ENCODE measurements around the gene FFAR3.

The FFAR3 gene

GRCh38 chr19:35341006-35341405 lies 17.3 kb upstream of the FFAR3 start:
- Mint-ChIP-seq H3K4me3 (no peak overlapping the region), H3K27ac (no peak overlapping the region), H3K27me3 (peaks cover 6% of the 10 kb centered on the region), H3K4me1 (ENCODE audit: low read depth) (peaks cover 18% of the 10 kb centered on the region), H3K9me3 (no peaks in the 10 kb centered on the region), H3K36me3 (ENCODE audit: low read depth) (no peaks in the 10 kb centered on the region)

- Mint-ChIP-seq H3K27ac (no peak overlapping the region), H3K4me3 (no peak overlapping the region), H3K27me3 (peaks cover 6% of the 10 kb centered on the region), H3K4me1 (ENCODE audit: low read depth) (peaks cover 19% of the 10 kb centered on the region), H3K9me3 (no peaks in the 10 kb centered on the region), H3K36me3 (ENCODE audit: low read depth) (no peaks in the 10 kb centered on the region)
Measured at GRCh38 chr19:35341565-35342225, 16.6 kb upstream of the FFAR3 start.

GRCh38 chr19:35342430-35342829 lies 15.8 kb upstream of the FFAR3 start:
- Mint-ChIP-seq H3K36me3 (ENCODE audit: low read depth) (no peaks in the 10 kb centered on the region), H3K27ac (no peak overlapping the region), H3K27me3 (peaks cover 6% of the 10 kb centered on the region)

GRCh38 chr19:35344511-35345031 lies 13.7 kb upstream of the FFAR3 start:
- Mint-ChIP-seq H3K27ac (no peak overlapping the region), H3K4me3 (no peak overlapping the region), H3K9me3 (no peaks in the 10 kb centered on the region), H3K36me3 (ENCODE audit: low read depth) (no peaks in the 10 kb centered on the region), H3K4me1 (ENCODE audit: low read depth) (peaks cover 41% of the 10 kb centered on the region), H3K27me3 (peaks cover 6% of the 10 kb centered on the region)

More at GRCh38 chr19:35342430-35342829, 15.8 kb upstream of the FFAR3 start:
- H3K9me3 Mint-ChIP-seq = no peaks in the 10 kb centered on the region
- H3K4me1 Mint-ChIP-seq (ENCODE audit: low read depth) = peaks cover 23% of the 10 kb centered on the region
- H3K4me3 Mint-ChIP-seq = no peak overlapping the region

GRCh38 chr19:35345671-35346111 lies 12.6 kb upstream of the FFAR3 start:
- H3K4me3 Mint-ChIP-seq = no peak overlapping the region
- H3K36me3 Mint-ChIP-seq (ENCODE audit: low read depth) = no peaks in the 10 kb centered on the region
- H3K9me3 Mint-ChIP-seq = no peaks in the 10 kb centered on the region
- peaks cover 44% of the 10 kb centered on the region for H3K4me1 Mint-ChIP-seq (ENCODE audit: low read depth)
- H3K27me3 Mint-ChIP-seq = peaks cover 6% of the 10 kb centered on the region
- peak overlapping the region; percentile 98 for H3K27ac Mint-ChIP-seq

GRCh38 chr19:35346193-35347052 lies 11.8 kb upstream of the FFAR3 start:
- peaks cover 44% of the 10 kb centered on the region for H3K4me1 Mint-ChIP-seq (ENCODE audit: low read depth)
- no peaks in the 10 kb centered on the region for H3K36me3 Mint-ChIP-seq (ENCODE audit: low read depth)
- no peaks in the 10 kb centered on the region for H3K9me3 Mint-ChIP-seq
- peak overlapping the region; percentile 98 for H3K27ac Mint-ChIP-seq
- H3K4me3 Mint-ChIP-seq = peak overlapping the region; percentile 70
- peaks cover 6% of the 10 kb centered on the region for H3K27me3 Mint-ChIP-seq

- no peaks in the 10 kb centered on the region for H3K36me3 Mint-ChIP-seq (ENCODE audit: low read depth)
- peak within 1 kb of the TSS; percentile 70 for H3K4me3 Mint-ChIP-seq
- no peaks in the 10 kb centered on the region for H3K9me3 Mint-ChIP-seq
- peaks cover 6% of the 10 kb centered on the region for H3K27me3 Mint-ChIP-seq
- H3K27ac Mint-ChIP-seq = peak within 1 kb of the TSS; percentile 98
- peaks cover 44% of the 10 kb centered on the region for H3K4me1 Mint-ChIP-seq (ENCODE audit: low read depth)
Measured at GRCh38 chr19:35347171-35347929, 10.9 kb upstream of the FFAR3 start, which contains the start of gene FFAR1. Gene FFAR1, plus strand, starts transcription at chr19:35347902. Its CDS starts 3,650 bp downstream, at chr19:35351552.

- no peaks in the 10 kb centered on the region for H3K9me3 Mint-ChIP-seq
- peaks cover 49% of the 10 kb centered on the region for H3K4me1 Mint-ChIP-seq (ENCODE audit: low read depth)
- H3K4me3 Mint-ChIP-seq = peak overlapping the region; percentile 70
Measured at GRCh38 chr19:35347930-35348298, 10.3 kb upstream of the FFAR3 start.

GRCh38 chr19:35348911-35349611 lies 9.2 kb upstream of the FFAR3 start:
- Mint-ChIP-seq H3K4me3 (no peak overlapping the region), H3K27ac (no peak overlapping the region), H3K9me3 (no peaks in the 10 kb centered on the region), H3K27me3 (no peaks in the 10 kb centered on the region), H3K4me1 (ENCODE audit: low read depth) (peaks cover 50% of the 10 kb centered on the region), H3K36me3 (ENCODE audit: low read depth) (no peaks in the 10 kb centered on the region)

More at GRCh38 chr19:35347930-35348298, 10.3 kb upstream of the FFAR3 start:
- Mint-ChIP-seq H3K27me3 (peaks cover 6% of the 10 kb centered on the region), H3K27ac (peak overlapping the region; percentile 98), H3K36me3 (ENCODE audit: low read depth) (no peaks in the 10 kb centered on the region)

- Mint-ChIP-seq H3K9me3 (no peaks in the 10 kb centered on the region), H3K36me3 (ENCODE audit: low read depth) (no peaks in the 10 kb centered on the region), H3K4me3 (no peak overlapping the region), H3K27ac (no peak overlapping the region), H3K27me3 (no peaks in the 10 kb centered on the region), H3K4me1 (ENCODE audit: low read depth) (peaks cover 50% of the 10 kb centered on the region)
Measured at GRCh38 chr19:35349614-35350521, 8.4 kb upstream of the FFAR3 start.

GRCh38 chr19:35350591-35350990 lies 7.7 kb upstream of the FFAR3 start:
- Mint-ChIP-seq H3K4me3 (no peak overlapping the region), H3K9me3 (no peaks in the 10 kb centered on the region), H3K36me3 (ENCODE audit: low read depth) (no peaks in the 10 kb centered on the region), H3K27ac (no peak overlapping the region), H3K27me3 (no peaks in the 10 kb centered on the region), H3K4me1 (ENCODE audit: low read depth) (peaks cover 46% of the 10 kb centered on the region)

- Mint-ChIP-seq H3K9me3 (no peaks in the 10 kb centered on the region), H3K36me3 (ENCODE audit: low read depth) (no peaks in the 10 kb centered on the region), H3K4me3 (no peak overlapping the region), H3K4me1 (ENCODE audit: low read depth) (peaks cover 36% of the 10 kb centered on the region), H3K27ac (no peak overlapping the region), H3K27me3 (no peaks in the 10 kb centered on the region)
Measured at GRCh38 chr19:35351411-35352176, 6.7 kb upstream of the FFAR3 start.

- Mint-ChIP-seq H3K4me1 (ENCODE audit: low read depth) (peaks cover 31% of the 10 kb centered on the region), H3K27ac (no peak overlapping the region), H3K36me3 (ENCODE audit: low read depth) (no peaks in the 10 kb centered on the region), H3K9me3 (no peaks in the 10 kb centered on the region), H3K27me3 (no peaks in the 10 kb centered on the region), H3K4me3 (no peak overlapping the region)
Measured at GRCh38 chr19:35352177-35352447, 6.1 kb upstream of the FFAR3 start.
